Mesendoderm (in vitro differentiated cells): ENCODE data around the gene FOXI3. TPM values are rescaled to one million over a fixed set of nuclear protein-coding genes. Genes with fewer than 3 reads are reported as not detected.

ENCODE experiments used
- DNase-seq: peaks from one replicate; pipeline ENCODE4 v3.0.0; 2013
- H2AK5ac ChIP-seq: 2 replicates; pipeline ENCODE4 v1.6.1; 2013; ENCODE audit warnings: low read length, inconsistent platforms
- H2BK120ac ChIP-seq: 2 replicates; pipeline ENCODE4 v1.6.1; 2013; ENCODE audit warnings: low read depth, mild to moderate bottlenecking, low read length, moderate library complexity, mixed read lengths
- H2BK15ac ChIP-seq: replicated peaks from 2 replicates; pipeline ENCODE4 v1.6.1; 2013; ENCODE audit warnings: low read depth, mild to moderate bottlenecking, moderate library complexity
- H2BK5ac ChIP-seq: 2 replicates; pipeline ENCODE4 v1.6.1; 2013; ENCODE audit warnings: low read length, inconsistent platforms
- H3K18ac ChIP-seq: 2 replicates; pipeline ENCODE4 v1.6.1; 2013; ENCODE audit warnings: mild to moderate bottlenecking, low read length, mixed read lengths
- H3K23ac ChIP-seq: one replicate; pipeline ENCODE4 v1.6.1; 2013; ENCODE audit warnings: low read length
- H3K27ac ChIP-seq: 2 replicates; pipeline ENCODE4 v1.5.1; 2013; ENCODE audit warnings: low read depth, mild to moderate bottlenecking, inconsistent platforms, low read length, moderate library complexity
- H3K27me3 ChIP-seq: 2 replicates; pipeline ENCODE4 v1.6.1; 2013; ENCODE audit warnings: low read length, control low read depth, mild to moderate bottlenecking, inconsistent platforms; ENCODE audit not compliant: insufficient read depth, poor library complexity
- H3K36me3 ChIP-seq: 2 replicates; pipeline ENCODE4 v1.6.1; 2013; ENCODE audit warnings: low read length, inconsistent platforms; ENCODE audit not compliant: control insufficient read depth, insufficient read depth
- H3K4ac ChIP-seq: one replicate; pipeline ENCODE4 v1.6.1; 2013; ENCODE audit warnings: low read depth, mild to moderate bottlenecking, low read length, moderate library complexity
- H3K4me1 ChIP-seq: 2 replicates; pipeline ENCODE4 v1.6.1; 2013; ENCODE audit warnings: low read depth, low read length, inconsistent platforms; ENCODE audit not compliant: control insufficient read depth
- H3K4me2 ChIP-seq: 2 replicates; pipeline ENCODE4 v1.6.1; 2013; ENCODE audit warnings: low read length
- H3K4me3 ChIP-seq: 2 replicates; pipeline ENCODE4 v1.5.1; 2013; ENCODE audit warnings: mild to moderate bottlenecking, low read length
- H3K56ac ChIP-seq: one replicate; pipeline ENCODE4 v1.6.1; 2013; ENCODE audit warnings: low read length
- H3K79me1 ChIP-seq: 2 replicates; pipeline ENCODE4 v1.6.1; 2013; ENCODE audit warnings: low read length, inconsistent platforms
- H3K79me2 ChIP-seq: 2 replicates; pipeline ENCODE4 v1.6.1; 2013; ENCODE audit warnings: mild to moderate bottlenecking, low read length; ENCODE audit not compliant: control insufficient read depth, insufficient read depth
- H3K9ac ChIP-seq: 2 replicates; pipeline ENCODE4 v1.6.1; 2013; ENCODE audit warnings: low read length, inconsistent platforms
- H4K5ac ChIP-seq: one replicate; pipeline ENCODE4 v1.6.1; 2013; ENCODE audit warnings: low read length
- H4K8ac ChIP-seq: one replicate; pipeline ENCODE4 v1.6.1; 2013; ENCODE audit warnings: low read depth, mild to moderate bottlenecking, control low read depth, low read length, moderate library complexity
- WGBS: extraction: QIAGEN DNeasy Blood & Tissue Kit; methylation state at CpG from one replicate; pipeline ENCODE4 v1.1.7; 2013; ENCODE audit warnings: low lambda C conversion rate, missing lambda C conversion rate; ENCODE audit not compliant: insufficient coverage; ENCODE audit errors: extremely low coverage; 5-methylcytosine and 5-hydroxymethylcytosine counted together
- small RNA-seq: library from polyadenylated mRNA; stranded (forward); fragments of <200 nt; extraction: miRNeasy Mini kit (QIAGEN cat#:217004); gene quantifications from one replicate; pipeline ENCODE3, GENCODE V24; 2013; ENCODE audit not compliant: insufficient read depth

The FOXI3 gene

DNA sequence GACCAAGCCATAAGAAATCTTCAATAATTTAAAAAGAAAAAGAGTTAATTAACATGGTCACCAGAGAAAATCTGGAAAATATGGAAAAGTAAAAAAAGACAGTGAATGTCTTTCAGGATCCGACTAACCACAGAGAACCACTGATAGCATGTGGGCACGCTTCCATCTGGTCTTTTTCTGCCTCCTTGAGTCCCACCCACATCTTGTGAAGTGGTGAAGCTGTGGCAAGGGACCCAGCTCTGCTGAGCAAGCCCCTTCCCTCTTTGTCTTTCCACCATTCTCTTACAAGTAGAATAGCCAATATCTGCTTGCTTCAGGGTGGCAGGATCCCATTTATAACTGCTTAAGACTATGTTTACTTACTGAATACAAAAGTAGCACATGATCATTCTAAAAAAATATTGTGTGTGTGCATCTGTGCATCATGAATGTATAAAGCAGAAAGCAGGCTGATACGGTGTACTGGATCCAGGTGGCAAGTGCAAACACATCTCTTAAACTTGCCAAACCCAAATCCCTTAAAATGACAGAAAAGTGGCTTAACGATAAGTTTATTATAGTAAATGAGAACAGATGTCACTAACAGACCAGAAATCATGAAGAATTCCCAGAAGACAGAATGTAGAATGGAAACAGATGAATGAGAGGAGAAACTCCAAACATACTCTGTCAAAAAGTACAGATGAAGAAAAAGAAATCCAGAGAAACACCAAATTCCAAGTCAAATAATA, 52.3 kb downstream of the FOXI3 start:
- H2BK5ac ChIP-seq: no peak overlapping the region
- no peaks in the 10 kb centered on the region for H3K36me3 ChIP-seq
- H3K18ac ChIP-seq: no peak overlapping the region
- H3K4me3 ChIP-seq: no peak overlapping the region
- no peak overlapping the region for H3K56ac ChIP-seq
- H4K5ac ChIP-seq: no peak overlapping the region
- no peaks in the 10 kb centered on the region for H3K79me1 ChIP-seq
- H3K9ac ChIP-seq: no peak overlapping the region
- H3K79me2 ChIP-seq: no peaks in the 10 kb centered on the region
- WGBS: no CpG with 5 or more reads among the region's 4 CpGs
- no peaks in the 10 kb centered on the region for H3K27me3 ChIP-seq
- H3K4me2 ChIP-seq: no peak overlapping the region
- H2BK15ac ChIP-seq: no peak overlapping the region
- H3K4me1 ChIP-seq: no peaks in the 10 kb centered on the region
- no peak for DNase-seq
- H4K8ac ChIP-seq: no peak overlapping the region
- no peak overlapping the region for H3K27ac ChIP-seq
- no peak overlapping the region for H2BK120ac ChIP-seq
- H3K4ac ChIP-seq: no peak overlapping the region
- no peak overlapping the region for H3K23ac ChIP-seq
- no peak overlapping the region for H2AK5ac ChIP-seq

DNA sequence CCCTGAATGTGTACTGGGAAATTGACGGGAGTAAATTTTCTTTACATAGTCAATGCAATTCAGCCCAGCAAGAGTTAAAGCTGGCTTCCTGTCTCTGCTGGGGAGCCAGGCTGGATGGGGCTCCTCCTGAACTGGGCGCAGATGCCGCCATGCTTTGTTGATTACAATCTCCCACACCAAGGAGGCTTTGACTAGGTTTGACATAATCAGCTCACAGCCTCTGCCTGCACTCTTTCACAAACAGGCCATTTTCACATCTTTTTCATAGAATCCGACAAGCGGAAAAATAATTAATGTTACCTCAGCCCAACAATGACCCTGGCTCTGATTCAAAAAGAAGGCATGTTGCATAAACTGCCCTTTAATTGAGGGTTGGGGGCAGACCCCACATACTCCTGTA, 54.3 kb downstream of the FOXI3 start:
- DNase-seq: peak; percentile 19

More for the DNA sequence above, 54.3 kb downstream of the FOXI3 start:
- no peaks in the 10 kb centered on the region for H3K36me3 ChIP-seq
- H3K27me3 ChIP-seq: no peaks in the 10 kb centered on the region
- no peaks in the 10 kb centered on the region for H3K79me2 ChIP-seq
- H2BK5ac ChIP-seq: no peak overlapping the region
- H4K5ac ChIP-seq: no peak overlapping the region
- H3K4me1 ChIP-seq: no peaks in the 10 kb centered on the region
- H4K8ac ChIP-seq: no peak overlapping the region
- H2BK15ac ChIP-seq: no peak overlapping the region
- no peak overlapping the region for H3K56ac ChIP-seq
- H3K4me2 ChIP-seq: no peak overlapping the region
- no peak overlapping the region for H2BK120ac ChIP-seq
- H3K27ac ChIP-seq: no peak overlapping the region
- no peaks in the 10 kb centered on the region for H3K79me1 ChIP-seq
- H3K4me3 ChIP-seq: no peak overlapping the region
- H3K23ac ChIP-seq: no peak overlapping the region
- H2AK5ac ChIP-seq: no peak overlapping the region
- WGBS: no CpG with 5 or more reads among the region's 5 CpGs
- H3K18ac ChIP-seq: no peak overlapping the region
- no peak overlapping the region for H3K4ac ChIP-seq
- H3K9ac ChIP-seq: no peak overlapping the region

Small RNA genes lying within 50 kb of the gene (small RNA-seq; reads per million reads assigned to genes)
- not detected for gene RNU6-1007P
